SK-N-SH (cell line): ENCODE data around the gene FTCD. TPM values are rescaled to one million over a fixed set of nuclear protein-coding genes. Genes with fewer than 3 reads are reported as not detected.
"Not testable (repeated sequence)": the region's sequence is repeated elsewhere in the genome, so short reads cannot be mapped to it uniquely, and the experiment has no call there.

Experiments used
- CTCF ChIA-PET: fragments of 300-600, 350-600 bp; formaldehyde crosslinking; extraction: SDS; loops from one replicate; lab custom pipeline; 2021; lab: Yijun Ruan, JAX
- POLR2A ChIA-PET: fragments of 350-600 bp; sonication (Branson Sonifier 250); formaldehyde crosslinking; extraction: SDS; loops from one replicate; lab custom pipeline; 2020; ENCODE audit warnings: antibody characterized with exemption, inconsistent platforms; lab: Yijun Ruan, JAX
- DNase-seq: peaks from one replicate; pipeline ENCODE4 v3.0.0; 2012
- H2AFZ ChIP-seq: fragments of 200-600 bp; sonication (generic); 2 replicates; pipeline ENCODE4 v1.8.1; 2016; ENCODE audit warnings: antibody characterized with exemption, mild to moderate bottlenecking, low read depth
- H3F3A ChIP-seq: fragments of 200-600 bp; sonication (generic); replicated peaks from 2 replicates; pipeline ENCODE3; 2016; ENCODE audit warnings: antibody characterized with exemption, mild to moderate bottlenecking; ENCODE audit not compliant: insufficient read depth
- H3K27ac ChIP-seq, 2 experiments: fragments of 200-500 bp in 1 of 2; fragments of 200-600 bp in 1 of 2; sonication (Bioruptor generic) in 1 of 2; sonication (generic), shearing (Covaris generic) in 1 of 2; 2 replicates each; pipeline versions ENCODE4 v1.5.1 to v1.6.1; 2014 to 2016; ENCODE audit warnings: low read depth in 2 of 2, inconsistent platforms in 1 of 2, low read length in 1 of 2, mild to moderate bottlenecking in 1 of 2, mixed read lengths in 1 of 2
- H3K27me3 ChIP-seq: fragments of 200-600 bp; sonication (generic), shearing (Covaris generic); 2 replicates; pipeline ENCODE4 v1.6.1; 2016; ENCODE audit warnings: mixed run types; ENCODE audit not compliant: insufficient read depth
- H3K36me3 ChIP-seq, 2 experiments: fragments of 200-500 bp in 1 of 2; fragments of 200-600 bp in 1 of 2; sonication (Bioruptor generic) in 1 of 2; sonication (generic) in 1 of 2; replicated peaks in 1 of 2; 2 replicates each; pipeline versions ENCODE3 to v1.5.1; 2014 to 2016; ENCODE audit warnings: low read length in 1 of 2, mild to moderate bottlenecking in 1 of 2; ENCODE audit not compliant: insufficient read depth in 2 of 2, control insufficient read depth in 1 of 2
- H3K4me1 ChIP-seq, 2 experiments: fragments of 200-500 bp in 1 of 2; fragments of 200-600 bp in 1 of 2; sonication (Bioruptor generic) in 1 of 2; sonication (generic), shearing (Covaris generic) in 1 of 2; 2 replicates each; pipeline versions ENCODE4 v1.5.1 to v1.6.1; 2014 to 2016; ENCODE audit warnings: low read depth in 1 of 2, low read length in 1 of 2, mixed run types in 1 of 2; ENCODE audit not compliant: insufficient read depth in 2 of 2, control insufficient read depth in 1 of 2
- H3K4me2 ChIP-seq: fragments of 200-600 bp; sonication (generic), shearing (Covaris generic); 2 replicates; pipeline ENCODE4 v1.6.1; 2017; ENCODE audit warnings: mixed run types
- H3K4me3 ChIP-seq, 2 experiments: fragments of 200-500 bp in 1 of 2; fragments of 200-600 bp in 1 of 2; sonication (Bioruptor generic) in 1 of 2; sonication (generic), shearing (Covaris generic) in 1 of 2; 2 replicates each; pipeline versions ENCODE4 v1.5.1 to v1.8.1; 2014 to 2016; ENCODE audit warnings: low read depth in 2 of 2, inconsistent platforms in 1 of 2, low read length in 1 of 2, mild to moderate bottlenecking in 1 of 2, mixed read lengths in 1 of 2, moderate library complexity in 1 of 2
- H3K79me2 ChIP-seq: fragments of 200-600 bp; sonication (generic); 2 replicates; pipeline ENCODE4 v1.8.1; 2017; ENCODE audit warnings: mild to moderate bottlenecking; ENCODE audit not compliant: insufficient read depth
- H3K9ac ChIP-seq: fragments of 200-600 bp; sonication (generic); 2 replicates; pipeline ENCODE4 v1.6.1; 2017; ENCODE audit warnings: mixed run types
- H3K9me2 ChIP-seq: fragments of 200-600 bp; sonication (generic); 2 replicates; pipeline ENCODE4 v1.6.1; 2017; ENCODE audit warnings: mixed run types
- H3K9me3 ChIP-seq: fragments of 200-600 bp; sonication (generic); 2 replicates; pipeline ENCODE4 v1.6.1; 2017; ENCODE audit warnings: mixed run types, mild to moderate bottlenecking, moderate library complexity
- H4K20me1 ChIP-seq: fragments of 200-600 bp; sonication (generic); 2 replicates; pipeline ENCODE4 v1.6.1; 2017; ENCODE audit warnings: mild to moderate bottlenecking, mixed run types; ENCODE audit not compliant: insufficient read depth
- CHD2 ChIP-seq: fragments of 150-350 bp; IDR thresholded peaks from 2 replicates; pipeline ENCODE4 v1.6.1; 2018; ENCODE audit warnings: low read length; ENCODE audit not compliant: partially characterized antibody
- EP300 ChIP-seq, 2 experiments: IDR thresholded peaks; 2 replicates each; pipeline versions ENCODE4 v1.4.0 to v1.6.1; 2012; ENCODE audit warnings: borderline replicate concordance in 1 of 2, low read depth in 1 of 2, low read length in 1 of 2
- FOSL2 ChIP-seq: IDR thresholded peaks from 2 replicates; pipeline ENCODE4 v1.4.0; 2012; ENCODE audit warnings: low read depth, mild to moderate bottlenecking, moderate library complexity, borderline replicate concordance
- FOXJ3 ChIP-seq: sonication (generic); formaldehyde crosslinking; IDR thresholded peaks from 2 replicates; pipeline ENCODE4 v1.5.1; 2020; ENCODE audit warnings: mild to moderate bottlenecking, missing genetic modification reagents
- GATA2 ChIP-seq: sonication (generic); formaldehyde crosslinking; IDR thresholded peaks from 2 replicates; pipeline ENCODE4 v1.5.0; 2020; ENCODE audit warnings: mild to moderate bottlenecking, missing genetic modification reagents
- IRF3 ChIP-seq: fragments of 150-350 bp; IDR thresholded peaks from 2 replicates; pipeline ENCODE4 v1.6.1; 2016; ENCODE audit warnings: mild to moderate bottlenecking, low read depth, low read length
- JUND ChIP-seq: IDR thresholded peaks from 2 replicates; pipeline ENCODE4 v1.4.0; 2012
- RAD21 ChIP-seq: IDR thresholded peaks from 2 replicates; pipeline ENCODE4 v1.6.1; 2012; ENCODE audit warnings: mild to moderate bottlenecking, low read length
- REST ChIP-seq: IDR thresholded peaks from 2 replicates; pipeline ENCODE4 v1.6.1; 2012; ENCODE audit warnings: mild to moderate bottlenecking, low read depth, low read length, moderate library complexity
- RFX5 ChIP-seq: IDR thresholded peaks from 2 replicates; pipeline ENCODE4 v1.6.1; 2012; ENCODE audit warnings: mild to moderate bottlenecking, improper control_type of control experiment, low read length
- SMC3 ChIP-seq: IDR thresholded peaks from 2 replicates; pipeline ENCODE4 v1.6.1; 2012; ENCODE audit warnings: low read depth, low read length, improper control_type of control experiment
- USF1 ChIP-seq: IDR thresholded peaks from 2 replicates; pipeline ENCODE4 v1.4.0; 2012; ENCODE audit warnings: low read depth, borderline replicate concordance
- USF2 ChIP-seq: fragments of 150-350 bp; IDR thresholded peaks from 2 replicates; pipeline ENCODE4 v1.6.1; 2017; ENCODE audit warnings: antibody characterized with exemption, low read length, low read depth, borderline replicate concordance
- WGBS: methylation state at CpG from one replicate; pipeline ENCODE4 v1.1.6; 2017; ENCODE audit warnings: low lambda C conversion rate; 5-methylcytosine and 5-hydroxymethylcytosine counted together
- polyA plus RNA-seq, 3 experiments: library from polyadenylated mRNA; depleted of rRNA; stranded (reverse); fragments of >200 nt; gene quantifications; 2 replicates each; pipeline ENCODE4 v1.2.3, GENCODE V29; 2012

The FTCD gene
- polyA plus RNA-seq, 1 of the 3 experiments (the other 2 are of a cell fraction) = 0.33 TPM

- no peak for TF ChIP-seq RFX5
- no peak for TF ChIP-seq FOXJ3 (CRISPR knock-in tag)
- no peak for TF ChIP-seq JUND
- TF ChIP-seq CHD2 = no peak
- no peak for TF ChIP-seq RAD21
- no peak for TF ChIP-seq IRF3
- no peak for TF ChIP-seq EP300 (IDR thresholded peaks at IDR 0.05; ENCODE audit: borderline replicate concordance in 1 of 2, low read depth in 1 of 2, low read length in 1 of 2)
- TF ChIP-seq FOSL2 = no peak
- no peak for TF ChIP-seq USF1
These were observed 16.9 kb upstream of the FTCD start (continued) for GRCh38 chr21:46171996-46172862.

GRCh38 chr21:46171585-46171984 lies 16.2 kb upstream of the FTCD start:
- Histone ChIP-seq H3K9ac (no peak overlapping the region), H3K9me2 (no peaks in the 10 kb centered on the region; the same call in 1 of the 2 replicates), H3K36me3 (no peaks in the 10 kb centered on the region), H3K4me2 (no peak overlapping the region), H2AFZ (no peak overlapping the region), H3K4me3 (no peak overlapping the region), H3K9me3 (no peaks in the 10 kb centered on the region), H3K4me1 (no peaks in the 10 kb centered on the region), H3K27me3 (no peaks in the 10 kb centered on the region), H3F3A (peaks cover 4% of the 10 kb centered on the region), H3K79me2 (no peaks in the 10 kb centered on the region), H4K20me1 (no peaks in the 10 kb centered on the region), H3K27ac (no peak overlapping the region)
- CTCF ChIA-PET = no interaction called here
- DNase-seq = no peak
- 15% methylated on average over 2 of the region's 2 CpGs for WGBS
- POLR2A ChIA-PET = no interaction called here
- TF ChIP-seq RAD21 (no peak), REST (no peak), SMC3 (no peak), USF2 (no peak), RFX5 (no peak), GATA2 (CRISPR knock-in tag) (no peak), USF1 (no peak)

GRCh38 chr21:46170436-46171193 lies 15.2 kb upstream of the FTCD start:
- CTCF ChIA-PET, H3K36me3 ChIP-seq, H3K4me2 ChIP-seq, H4K20me1 ChIP-seq, H3K9me2 ChIP-seq, H3K79me2 ChIP-seq, POLR2A ChIA-PET, DNase-seq, H3K9me3 ChIP-seq, H3K4me3 ChIP-seq, H3K4me1 ChIP-seq, H3K9ac ChIP-seq, H3K27ac ChIP-seq, H2AFZ ChIP-seq, H3K27me3 ChIP-seq, H3F3A ChIP-seq: not testable (repeated sequence)
- no CpG with 5 or more reads among the region's 1 CpG for WGBS
